HFFc6 (cell line): ENCODE measurements around the gene KRTAP11-1. TPM values are rescaled to one million over a fixed set of nuclear protein-coding genes. Genes with fewer than 3 reads are reported as not detected.

Source experiments
- DNase-seq: peaks from one replicate; pipeline ENCODE4 v3.0.0-alpha.2; 2018
- H3K27ac Mint-ChIP-seq: 2 replicates; pipeline ENCODE4 v1.8.0; 2020; ENCODE audit warnings: mild to moderate bottlenecking, mixed read lengths
- H3K27me3 Mint-ChIP-seq: 2 replicates; pipeline ENCODE4 v1.8.0; 2021; ENCODE audit warnings: mild to moderate bottlenecking, moderate library complexity, mixed read lengths; ENCODE audit not compliant: insufficient read depth
- H3K36me3 Mint-ChIP-seq: 2 replicates; pipeline ENCODE4 v1.8.0; 2021; ENCODE audit warnings: low read depth, mixed read lengths
- H3K4me1 Mint-ChIP-seq: 2 replicates; pipeline ENCODE4 v1.8.0; 2020; ENCODE audit warnings: low read depth, mixed read lengths
- H3K4me3 Mint-ChIP-seq: 2 replicates; pipeline ENCODE4 v1.8.0; 2020; ENCODE audit warnings: mild to moderate bottlenecking, moderate library complexity, mixed read lengths
- H3K9me3 Mint-ChIP-seq: 2 replicates; pipeline ENCODE4 v1.8.0; 2020; ENCODE audit warnings: mild to moderate bottlenecking, mixed read lengths
- CTCF ChIP-seq: fragments of 200-600 bp; sonication (generic); IDR thresholded peaks from 2 replicates; pipeline ENCODE4 v1.5.0; 2021; ENCODE audit warnings: antibody characterized with exemption, mild to moderate bottlenecking
- total RNA-seq, 6 experiments: library from RNA; stranded (reverse); fragmentation: NEBNext Ultra II Directional; extraction: Animal tissue kit (Norgen Biotek cat#: 25700); gene quantifications; 2 replicates in 1 of 6; 3 replicates in 5 of 6; pipeline ENCODE4 v1.2.3, GENCODE V29; 2021

The KRTAP11-1 gene
- total RNA-seq, 6 experiments from 2014 or later = not detected

DNA sequence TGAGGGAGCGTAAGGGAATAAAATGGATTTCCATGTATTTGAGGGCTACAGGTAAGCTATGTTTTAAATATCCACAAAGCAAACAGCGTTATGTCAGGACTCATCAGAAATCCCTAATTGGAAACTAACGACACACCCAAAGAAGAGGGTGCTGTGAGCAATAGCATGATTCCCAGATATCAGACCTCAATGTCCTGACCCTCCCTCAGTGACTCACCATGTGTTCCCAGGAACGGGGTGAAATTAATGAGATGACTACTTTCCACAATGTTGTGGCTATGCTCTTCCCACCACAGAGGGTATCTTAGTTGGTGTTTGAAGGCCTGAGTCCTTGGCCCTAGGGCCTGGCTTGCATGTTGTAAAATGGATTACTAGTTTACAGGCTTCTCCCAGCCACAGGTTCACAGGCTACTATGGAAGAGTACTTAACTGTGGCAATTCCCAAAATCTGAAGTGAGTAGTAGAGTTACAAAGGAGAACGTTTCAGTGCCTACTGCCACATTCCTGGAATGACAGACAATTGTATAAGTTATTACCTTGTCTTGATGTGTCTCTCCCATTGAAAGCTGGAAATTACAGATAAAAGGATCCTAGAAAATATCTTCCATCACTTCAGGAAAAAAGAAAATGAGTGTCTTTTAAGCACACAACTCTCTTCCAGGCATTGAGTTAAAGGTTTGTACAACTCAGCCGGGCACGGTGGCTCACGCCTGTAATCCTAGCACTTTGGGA, 1.7 kb upstream of the KRTAP11-1 start:
- Mint-ChIP-seq H3K36me3 (peaks cover 4% of the 10 kb centered on the region; the same call in 1 of the 2 replicates), H3K27ac (no peak overlapping the region), H3K4me3 (no peak overlapping the region), H3K4me1 (no peaks in the 10 kb centered on the region), H3K9me3 (peaks cover 73% of the 10 kb centered on the region), H3K27me3 (no peaks in the 10 kb centered on the region; the same call in 1 of the 2 replicates)
- no peak for TF ChIP-seq CTCF
- DNase-seq = no peak

DNA sequence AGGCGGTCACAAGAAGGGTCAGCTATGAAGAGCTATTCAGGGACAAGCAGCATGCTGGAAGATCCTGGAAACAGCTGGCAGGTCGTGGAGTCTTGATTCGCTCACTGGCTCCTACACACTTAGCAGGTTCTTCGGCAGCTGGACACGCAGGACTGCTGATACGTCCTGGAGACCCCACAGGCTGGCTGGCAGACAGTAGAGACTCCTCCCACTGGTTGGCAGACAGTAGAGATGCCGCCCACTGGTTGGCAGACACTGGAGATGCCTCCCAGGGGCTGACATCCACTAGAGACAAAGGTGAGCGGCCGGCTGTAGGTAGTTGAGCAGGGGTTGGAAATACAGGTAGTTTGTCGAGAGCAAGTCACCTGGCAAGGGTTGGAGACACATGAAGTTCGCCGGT, 466 bp downstream of the KRTAP11-1 start:
- Mint-ChIP-seq H3K4me3 (no peak overlapping the region), H3K36me3 (peaks cover 4% of the 10 kb centered on the region; the same call in 1 of the 2 replicates), H3K27me3 (no peaks in the 10 kb centered on the region; the same call in 1 of the 2 replicates), H3K9me3 (peaks cover 74% of the 10 kb centered on the region), H3K27ac (no peak overlapping the region), H3K4me1 (no peaks in the 10 kb centered on the region)
- DNase-seq = no peak
- no peak for TF ChIP-seq CTCF

GRCh38 chr21:30874526-30874925, 6.9 kb downstream of the KRTAP11-1 start:
- no peak for TF ChIP-seq CTCF
- Mint-ChIP-seq H3K27me3 (no peaks in the 10 kb centered on the region; the same call in 1 of the 2 replicates), H3K36me3 (peaks cover 4% of the 10 kb centered on the region; the same call in 1 of the 2 replicates), H3K9me3 (peaks cover 46% of the 10 kb centered on the region), H3K4me1 (no peaks in the 10 kb centered on the region), H3K27ac (no peak overlapping the region), H3K4me3 (no peak overlapping the region)
- DNase-seq = no peak

GRCh38 chr21:30847627-30848500, 33.5 kb downstream of the KRTAP11-1 start:
- no peak overlapping the region for H3K27ac Mint-ChIP-seq
- peaks cover 49% of the 10 kb centered on the region for H3K9me3 Mint-ChIP-seq
- no peak for TF ChIP-seq CTCF
- no peaks in the 10 kb centered on the region for H3K27me3 Mint-ChIP-seq
- DNase-seq = no peak
- no peaks in the 10 kb centered on the region for H3K36me3 Mint-ChIP-seq
- no peaks in the 10 kb centered on the region for H3K4me1 Mint-ChIP-seq
- no peak overlapping the region for H3K4me3 Mint-ChIP-seq

DNA sequence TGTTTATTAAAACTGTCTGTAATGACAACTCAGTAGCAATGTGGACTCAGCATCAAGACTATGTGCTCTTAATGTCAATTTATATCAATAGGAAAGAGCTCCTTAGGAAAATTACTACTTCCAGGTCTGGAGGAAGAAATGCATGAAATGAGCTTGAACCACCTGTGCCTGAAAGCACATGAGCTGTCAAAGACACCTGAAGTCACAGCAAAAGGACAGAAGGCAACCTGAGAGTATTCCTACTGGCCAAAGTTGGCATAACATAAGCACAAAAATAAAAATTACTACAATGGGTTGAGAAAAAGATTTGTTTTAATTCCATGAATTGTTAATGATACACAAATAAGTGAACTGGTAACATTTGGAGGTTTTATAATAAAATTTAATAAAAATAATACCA, 38.4 kb downstream of the KRTAP11-1 start:
- no peak overlapping the region for H3K27ac Mint-ChIP-seq
- H3K27me3 Mint-ChIP-seq = no peaks in the 10 kb centered on the region
- no peak overlapping the region for H3K4me3 Mint-ChIP-seq
- no peaks in the 10 kb centered on the region for H3K36me3 Mint-ChIP-seq
- peak; percentile 33; the same call in 1 of the 2 replicates for TF ChIP-seq CTCF
- H3K9me3 Mint-ChIP-seq = peaks cover 47% of the 10 kb centered on the region
- DNase-seq = no peak
- no peaks in the 10 kb centered on the region for H3K4me1 Mint-ChIP-seq
